K562 (cell line): ENCODE results near the gene ST6GALNAC1. TPM values are rescaled to one million over a fixed set of nuclear protein-coding genes. Genes with fewer than 3 reads are reported as not detected.
A peak's percentile ranks its signal among the peaks of the same experiment; 100 is the strongest.

Source experiments
- CBX8 ChIP-seq: fragments of 200-600 bp; sonication (generic); IDR thresholded peaks from 2 replicates; pipeline ENCODE4 v1.6.1; 2012; ENCODE audit warnings: borderline replicate concordance, mixed run types, low read depth, mild to moderate bottlenecking, moderate library complexity, mixed read lengths, low read length, control low read depth, inconsistent platforms; ENCODE audit not compliant: poor library complexity, severe bottlenecking; ENCODE audit errors: extremely low read depth
- DMBX1 ChIP-seq: fragments of 250-450 bp; sonication (Bioruptor Pico); IDR thresholded peaks from 2 replicates; pipeline ENCODE4 v1.8.0; 2022; ENCODE audit warnings: inconsistent platforms, mild to moderate bottlenecking, moderate library complexity, borderline replicate concordance
- ETS1 ChIP-seq: conservative IDR thresholded peaks from 2 replicates; pipeline ENCODE4 v1.6.1; 2011; ENCODE audit warnings: low read depth, mild to moderate bottlenecking, low read length; ENCODE audit not compliant: control insufficient read depth
- FOXP1 ChIP-seq: sonication (generic); formaldehyde crosslinking; IDR thresholded peaks from 2 replicates; pipeline ENCODE4 v1.8.0; 2022; ENCODE audit warnings: mild to moderate bottlenecking, missing genetic modification reagents
- GTF2B ChIP-seq: IDR thresholded peaks from 2 replicates; pipeline ENCODE4 v1.6.1; 2011; ENCODE audit not compliant: insufficient read length; ENCODE audit errors: extremely low read depth
- KLF10 ChIP-seq: fragments of 250-450 bp; sonication (Bioruptor Pico); IDR thresholded peaks from 2 replicates; pipeline ENCODE4 v1.6.1; 2021; ENCODE audit warnings: matching md5 sums
- NCOA2 ChIP-seq, 2 experiments: fragments of 450-650 bp; IDR thresholded peaks; 2 replicates each; pipeline ENCODE4 v1.6.1; 2018; ENCODE audit warnings: mild to moderate bottlenecking in 2 of 2, moderate library complexity in 1 of 2; ENCODE audit not compliant: partially characterized antibody in 2 of 2
- PCBP2 ChIP-seq: fragments of 200-400 bp; formaldehyde crosslinking; IDR thresholded peaks from 2 replicates; pipeline ENCODE4 v1.6.1; 2018; ENCODE audit warnings: low read length, low read depth, mild to moderate bottlenecking, moderate library complexity; ENCODE audit not compliant: poor library complexity, severe bottlenecking
- RFX5 ChIP-seq: IDR thresholded peaks from 2 replicates; pipeline ENCODE4 v1.6.1; 2011; ENCODE audit warnings: low read depth, mild to moderate bottlenecking, improper control_type of control experiment, low read length
- RREB1 ChIP-seq: fragments of 250-450 bp; sonication (Bioruptor Pico); IDR thresholded peaks from 2 replicates; pipeline ENCODE4 v1.4.0; 2020
- SMARCC2 ChIP-seq: fragments of 450-650 bp; IDR thresholded peaks from 2 replicates; pipeline ENCODE4 v1.6.1; 2017; ENCODE audit warnings: antibody characterized with exemption, moderate library complexity, mild to moderate bottlenecking, low read depth
- SRF ChIP-seq, 2 experiments: fragments of 250-450, 450-650 bp in 1 of 2; sonication (Bioruptor Pico) in 1 of 2; sonication (generic) in 1 of 2; formaldehyde crosslinking; IDR thresholded peaks; 2 replicates each; pipeline versions ENCODE4 v1.5.0 to v1.5.1; 2020 to 2022; ENCODE audit warnings: mild to moderate bottlenecking in 1 of 2, missing genetic modification reagents in 1 of 2
- ZFP36 ChIP-seq: fragments of 150-350 bp; IDR thresholded peaks from 2 replicates; pipeline ENCODE4 v1.6.1; 2018; ENCODE audit warnings: low read length, low read depth; ENCODE audit not compliant: partially characterized antibody
- ZNF121 ChIP-seq: sonication (generic); formaldehyde crosslinking; conservative IDR thresholded peaks from 2 replicates; pipeline ENCODE4 v1.8.0; 2022; ENCODE audit warnings: missing genetic modification reagents
- ZNF282 ChIP-seq: sonication (generic); formaldehyde crosslinking; IDR thresholded peaks from 2 replicates; pipeline ENCODE4 v1.8.1; 2023; ENCODE audit warnings: missing genetic modification reagents
- ZNF324 ChIP-seq: fragments of 250-450 bp; sonication (Bioruptor Pico); IDR thresholded peaks from 2 replicates; pipeline ENCODE4 v1.4.0; 2020; ENCODE audit warnings: mild to moderate bottlenecking
- ZNF668 ChIP-seq: fragments of 250-450 bp; sonication (Bioruptor Pico); IDR thresholded peaks from 2 replicates; pipeline ENCODE4 v1.8.0; 2022; ENCODE audit warnings: mild to moderate bottlenecking, inconsistent platforms
- polyA plus RNA-seq, 8 experiments: library from polyadenylated mRNA; depleted of rRNA in 4 of 8; stranded (reverse) in 5 of 8; unstranded in 3 of 8; fragments of >200 nt; fragmentation: Nextera tagmentation in 2 of 8; fragmentation: Illumina TruSeq in 1 of 8; extraction: Ambion mirVana in 2 of 8; extraction: Trizol in 1 of 8; gene quantifications; 2 replicates each; pipeline versions ENCODE4 v1.2.1 to v1.2.3, GENCODE V29; 2011 to 2014; ENCODE audit warnings: inconsistent platforms in 1 of 8, missing spikeins in 1 of 8
- total RNA-seq, 7 experiments: library from RNA; depleted of rRNA in 6 of 7; stranded (reverse); fragments of >200 nt in 6 of 7; fragmentation: Illumina TruSeq in 2 of 7; extraction: Trizol in 2 of 7; gene quantifications; 2 replicates each; pipeline versions ENCODE4 v1.2.1 to v1.2.3, GENCODE V29; 2011 to 2021; ENCODE audit warnings: low replicate concordance in 1 of 7
- TF ChIP-seq, protein P1 (sequence below): sonication (generic); formaldehyde crosslinking; IDR thresholded peaks from 2 replicates; pipeline ENCODE4 v1.8.0; 2022; ENCODE audit warnings: mild to moderate bottlenecking, low read depth, missing genetic modification reagents

ST6GALNAC1 gene
- total and polyA plus RNA-seq, 9 of the 15 experiments (the other 6 are each of a cell fraction or from before 2014, with no cell fraction given): 20.6 to 68.4 (median 50.5) TPM

- no peak for TF ChIP-seq RREB1
- TF ChIP-seq ZNF282: no peak
- TF ChIP-seq, protein P1, sequence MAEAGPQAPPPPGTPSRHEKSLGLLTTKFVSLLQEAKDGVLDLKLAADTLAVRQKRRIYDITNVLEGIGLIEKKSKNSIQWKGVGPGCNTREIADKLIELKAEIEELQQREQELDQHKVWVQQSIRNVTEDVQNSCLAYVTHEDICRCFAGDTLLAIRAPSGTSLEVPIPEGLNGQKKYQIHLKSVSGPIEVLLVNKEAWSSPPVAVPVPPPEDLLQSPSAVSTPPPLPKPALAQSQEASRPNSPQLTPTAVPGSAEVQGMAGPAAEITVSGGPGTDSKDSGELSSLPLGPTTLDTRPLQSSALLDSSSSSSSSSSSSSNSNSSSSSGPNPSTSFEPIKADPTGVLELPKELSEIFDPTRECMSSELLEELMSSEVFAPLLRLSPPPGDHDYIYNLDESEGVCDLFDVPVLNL (CRISPR knock-in tag): no peak
- TF ChIP-seq ZNF121 (CRISPR knock-in tag): no peak
- TF ChIP-seq CBX8: no peak
- no peak for TF ChIP-seq KLF10 (CRISPR knock-in tag)
- peak; percentile 71 for TF ChIP-seq GTF2B
- TF ChIP-seq FOXP1: no peak
- no peak for TF ChIP-seq NCOA2 (IDR thresholded peaks at IDR 0.05; ENCODE audit: partially characterized antibody in 2 of 2)
- no peak for TF ChIP-seq ETS1
- no peak for TF ChIP-seq RFX5
- peak; percentile 44; the same call in 1 of the 2 replicates for TF ChIP-seq ZNF668 (CRISPR knock-in tag)
- TF ChIP-seq PCBP2: no peak
- no peak for TF ChIP-seq SRF (CRISPR knock-in tag; IDR thresholded peaks at IDR 0.05)
- TF ChIP-seq ZNF324: no peak
- no peak for TF ChIP-seq ZFP36
- no peak; the same call in 1 of the 2 replicates for TF ChIP-seq SMARCC2
- peak; percentile 84 for TF ChIP-seq DMBX1 (CRISPR knock-in tag)
Observed at GRCh38 chr17:76643553-76644148, at the start of gene ST6GALNAC1 (continued).
